Right renal pelvis (tissue), 4 donors: ENCODE measurements around the gene CDH15. TPM values are rescaled to one million over a fixed set of nuclear protein-coding genes. Genes with fewer than 3 reads are reported as not detected.

ENCODE experiments used
- DNase-seq, 4 donors: peaks; one replicate each; pipeline ENCODE4 v3.0.0-alpha.2; 2013; ENCODE audit warnings: low read depth in 4 of 4, low spot score in 3 of 4, missing footprints in 1 of 4
- polyA plus RNA-seq, 4 donors: library from polyadenylated mRNA; unstranded; fragments of 120-200 nt; gene quantifications; one replicate each; pipeline ENCODE4 v1.2.1, GENCODE V29; 2013; ENCODE audit not compliant: insufficient read length in 4 of 4

CDH15 gene
- polyA plus RNA-seq, 4 donors, result 1.6 to 3.1 (median 1.8) TPM

DNA sequence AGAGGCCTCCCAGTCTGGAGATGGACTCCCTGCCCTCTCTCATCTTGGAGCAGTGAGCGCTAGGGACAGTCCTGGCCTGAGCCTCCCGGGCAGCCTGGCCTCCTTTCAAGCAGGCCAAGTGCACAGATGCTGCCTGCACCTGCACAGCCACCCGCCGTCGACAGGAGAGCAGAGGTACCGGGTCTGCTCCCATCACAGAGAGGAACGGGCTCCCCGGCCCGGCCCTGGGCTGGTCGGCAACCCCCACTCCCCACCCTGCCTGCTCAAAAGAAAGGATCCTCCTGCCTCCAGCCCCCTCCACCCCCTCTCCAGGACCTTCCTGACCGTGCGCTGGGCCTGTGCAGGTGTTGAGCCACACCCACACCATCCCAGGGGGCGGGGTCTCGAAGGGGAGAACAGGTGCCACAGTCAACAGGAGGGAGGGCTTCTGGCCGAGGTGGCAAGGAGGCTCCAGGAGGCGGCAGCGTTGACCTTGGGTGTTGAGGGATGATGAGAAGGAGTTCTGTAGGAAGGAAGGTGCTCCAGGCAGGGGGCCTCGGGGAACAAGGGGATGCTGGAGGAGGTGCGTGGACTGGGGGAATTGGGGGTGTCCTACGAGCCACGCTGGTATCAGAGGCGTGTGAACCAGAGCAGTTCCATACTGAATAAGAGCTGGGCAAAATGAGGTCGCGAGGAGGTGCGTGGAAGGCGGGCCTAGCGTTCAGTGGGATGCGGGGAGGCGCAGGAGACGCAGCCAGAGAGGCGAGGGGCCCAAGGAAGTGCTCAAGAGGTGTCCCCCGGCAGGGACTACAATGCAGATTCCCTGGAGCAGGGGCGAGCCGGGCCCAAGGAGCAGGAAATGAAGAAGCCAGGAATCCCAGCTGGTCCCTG lies 967 bp upstream of the CDH15 start:
- DNase-seq, result no peak

DNA sequence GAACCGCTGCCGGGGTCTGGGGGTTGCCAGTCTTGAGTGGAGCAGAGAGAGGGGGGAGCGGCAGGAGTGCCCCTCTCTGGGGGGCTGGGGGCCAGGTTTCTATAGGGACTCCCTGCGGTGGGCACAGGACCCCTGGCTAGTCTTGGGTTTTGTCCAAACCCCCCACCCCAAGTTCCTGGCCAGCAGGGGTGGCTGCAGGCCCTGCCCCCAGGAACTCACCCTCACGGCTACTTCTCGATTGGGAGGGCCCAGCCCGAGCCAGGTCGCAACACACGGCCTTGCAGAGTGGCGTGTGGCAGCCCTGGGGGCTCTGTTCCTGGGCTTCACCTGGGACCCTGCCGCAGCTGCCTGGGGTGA lies 601 bp downstream of the CDH15 start:
- no peak for DNase-seq

DNA sequence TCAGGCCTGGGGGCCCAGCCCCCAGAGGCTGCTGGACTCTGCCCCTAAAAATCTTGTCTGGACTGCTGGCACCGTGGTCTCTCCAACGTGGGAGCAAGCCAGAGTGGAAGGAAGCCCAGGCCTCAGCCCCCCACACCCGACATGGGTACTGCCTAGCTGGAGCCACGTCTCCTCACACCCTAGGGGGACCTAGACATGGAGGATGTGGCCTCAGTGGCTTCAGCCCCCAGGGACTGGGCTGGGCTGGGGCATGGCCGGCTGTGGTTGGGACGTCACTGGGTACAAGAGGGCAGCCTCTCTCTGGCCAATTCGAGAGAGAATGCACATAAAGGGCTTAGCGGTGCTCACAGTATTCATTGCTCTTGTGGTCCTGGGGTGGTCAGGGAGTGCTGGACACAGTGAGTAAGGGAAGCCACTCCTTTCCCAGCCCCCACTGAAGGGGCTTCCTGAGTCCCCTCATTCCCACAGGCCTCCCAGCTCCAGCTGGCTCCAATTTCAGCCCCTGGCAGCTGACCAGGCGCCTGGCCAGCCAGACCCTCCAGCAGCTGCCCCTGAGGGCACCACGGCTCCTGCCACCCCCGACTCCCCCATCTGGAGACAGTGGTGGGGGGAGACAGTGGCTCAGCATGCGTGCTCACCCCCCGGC lies 1.1 kb downstream of the CDH15 start:
- DNase-seq, result no peak

DNA sequence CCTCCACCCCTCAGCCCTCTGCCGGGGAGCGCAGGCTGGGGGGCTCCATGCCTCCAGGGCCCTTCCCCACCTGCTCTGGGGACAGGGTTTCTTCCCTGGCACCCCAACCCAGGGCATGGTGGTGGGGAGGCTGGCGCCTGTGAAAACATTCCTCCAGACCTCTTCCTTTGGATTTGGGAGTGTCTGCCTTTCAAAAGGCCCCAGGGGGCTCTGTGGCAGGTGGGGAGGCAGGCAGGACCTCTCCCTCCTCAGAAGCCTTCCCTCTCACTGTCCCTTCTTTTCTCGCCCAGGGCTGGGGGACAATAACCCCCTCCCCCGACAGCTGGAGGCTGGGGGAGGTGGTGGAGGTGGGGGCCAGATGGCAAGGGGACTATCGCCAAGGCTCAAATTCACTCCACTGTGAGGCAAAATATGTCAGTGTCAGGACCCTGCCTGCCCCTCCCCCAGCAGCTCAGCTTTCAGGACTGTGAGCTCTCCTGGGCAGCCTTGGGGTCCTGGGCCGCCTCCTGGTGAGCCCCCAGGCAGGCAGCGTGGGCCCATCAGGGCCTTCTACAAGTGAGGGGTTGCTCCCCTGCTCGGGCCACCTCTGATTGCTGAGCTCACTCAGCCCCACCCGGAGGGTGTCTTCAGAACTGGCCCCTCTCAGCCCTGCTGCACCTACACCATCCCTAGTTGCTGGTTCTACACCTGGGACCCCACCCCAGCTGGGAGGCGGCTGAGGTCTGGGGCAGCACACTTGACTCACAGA lies 1.8 kb downstream of the CDH15 start:
- no peak for DNase-seq

DNA sequence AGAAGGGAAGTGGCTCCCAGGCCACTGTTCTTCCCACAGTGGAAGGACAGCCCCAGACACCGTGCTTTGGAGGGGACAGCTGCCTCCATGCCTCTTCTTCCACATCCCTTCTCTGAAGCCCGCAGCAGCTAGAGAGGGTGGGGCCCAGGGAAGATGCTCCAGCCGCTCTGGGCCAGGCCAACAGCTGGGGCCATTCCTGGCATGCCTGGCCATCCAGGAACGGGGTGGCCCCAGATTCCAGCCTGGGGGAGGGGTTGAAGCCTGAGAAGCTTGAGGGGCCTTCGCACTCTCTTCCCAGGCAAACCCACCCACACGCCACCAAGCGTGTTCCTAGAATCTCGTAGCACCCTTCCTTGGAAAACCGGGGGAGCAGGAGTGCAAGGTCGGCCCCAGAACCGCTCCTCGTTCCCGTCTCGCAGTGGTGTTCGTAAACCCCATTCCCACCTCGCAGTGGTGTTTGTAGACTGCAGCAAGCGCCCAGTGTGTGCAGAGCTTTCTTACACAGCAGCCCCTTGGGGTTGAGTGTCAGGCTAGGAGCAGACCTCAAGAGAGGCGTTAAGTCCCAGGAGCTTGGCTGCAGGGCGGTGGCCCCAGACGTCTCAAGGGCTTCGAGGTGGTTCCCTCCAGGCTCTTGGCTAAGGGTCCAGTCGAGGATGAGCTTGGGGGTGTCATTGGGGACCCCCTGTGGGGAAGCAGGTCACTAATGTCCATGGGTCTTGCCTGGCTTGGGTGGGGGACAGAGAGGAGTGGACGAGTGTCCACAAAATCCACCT lies 2.7 kb downstream of the CDH15 start:
- DNase-seq, result no peak

DNA sequence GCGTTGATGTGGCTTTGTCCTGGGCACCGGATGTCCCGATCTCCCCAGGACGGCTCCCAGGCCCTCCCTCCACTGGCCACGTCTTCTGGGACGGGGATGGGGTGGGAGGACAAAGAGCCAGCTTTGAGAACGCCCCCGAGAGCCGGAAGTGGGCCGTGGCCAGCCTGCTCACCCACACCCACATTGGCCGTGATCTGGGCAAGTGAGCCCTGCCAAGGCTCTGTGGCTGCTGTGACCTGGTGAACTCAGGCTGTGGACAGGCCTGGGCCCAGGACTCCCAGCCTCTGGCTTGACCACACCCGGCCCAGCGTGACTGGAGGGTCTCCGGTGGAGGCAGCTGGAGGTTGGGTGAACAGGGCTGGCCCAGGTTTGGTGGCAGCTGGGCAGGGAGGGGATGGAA lies 3.3 kb downstream of the CDH15 start:
- DNase-seq, result no peak

DNA sequence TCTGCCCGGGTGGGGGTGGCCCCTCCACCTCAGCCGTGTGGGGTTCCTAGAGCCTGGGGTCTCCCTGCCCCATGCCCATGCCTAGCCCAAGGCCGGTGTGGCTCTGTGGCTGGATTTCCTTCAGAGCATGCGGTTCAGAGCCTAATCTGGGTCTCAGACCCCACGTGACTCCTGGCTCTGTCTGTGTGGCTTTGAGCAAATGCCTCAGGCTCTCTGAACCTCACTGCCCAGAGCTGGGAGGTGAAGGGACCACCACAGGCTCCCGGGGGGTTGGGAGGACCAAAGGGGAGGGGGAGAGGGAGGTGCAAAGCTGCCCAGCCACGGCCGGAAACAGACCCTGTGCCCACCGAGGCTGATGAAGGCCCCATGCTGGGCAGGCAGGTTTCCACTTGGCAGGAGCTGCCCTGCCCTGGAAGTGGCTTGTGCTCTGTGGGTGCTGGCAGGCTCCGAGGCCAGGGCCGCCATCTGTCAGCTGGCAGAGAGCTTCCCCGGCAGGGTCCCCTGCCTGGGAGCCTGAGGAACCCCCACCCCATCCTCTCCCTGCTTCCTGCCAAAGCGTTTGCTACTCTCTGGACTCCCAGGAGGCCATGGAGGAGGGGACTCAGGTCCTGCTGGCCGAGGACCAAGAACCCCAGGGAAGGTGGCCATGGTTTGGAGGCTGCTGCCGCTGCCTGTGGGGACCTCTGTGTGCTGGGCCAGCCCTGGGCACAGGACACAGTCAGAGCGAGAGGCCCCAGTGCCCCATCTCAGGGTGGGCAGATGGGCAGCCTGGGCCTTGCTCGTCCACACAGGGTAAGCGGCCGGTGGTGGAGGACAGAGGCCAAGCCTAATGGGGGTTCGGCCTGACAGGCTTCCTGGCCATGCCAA lies 4.0 kb downstream of the CDH15 start:
- no peak for DNase-seq

DNA sequence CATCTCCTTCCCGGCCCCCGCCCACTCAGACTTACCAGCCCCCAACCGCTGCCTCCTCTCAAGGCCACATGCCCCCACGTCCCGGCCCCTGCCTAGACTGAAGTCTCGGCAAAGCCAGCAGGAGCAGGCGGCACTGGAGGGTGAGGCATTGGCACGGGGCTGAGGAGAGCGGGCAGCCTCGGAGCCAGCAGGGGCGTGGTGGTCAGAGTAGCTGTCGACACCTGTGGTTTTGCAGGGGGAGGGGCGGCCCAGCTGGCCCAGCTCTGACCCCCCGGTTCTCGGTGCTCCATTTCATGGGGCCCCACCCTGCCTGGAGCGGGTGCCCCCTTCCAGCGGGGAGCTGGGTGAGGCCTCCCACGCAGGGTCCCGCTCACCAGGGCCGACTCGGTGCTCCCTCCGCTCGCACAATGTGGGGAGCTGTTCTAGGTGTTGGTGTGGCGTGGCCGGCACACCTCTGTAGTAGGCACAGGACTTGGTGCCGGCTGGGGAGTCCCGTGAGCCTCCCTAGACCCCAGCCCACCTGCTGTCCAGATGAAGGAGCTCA lies 4.7 kb downstream of the CDH15 start:
- no peak for DNase-seq

DNA sequence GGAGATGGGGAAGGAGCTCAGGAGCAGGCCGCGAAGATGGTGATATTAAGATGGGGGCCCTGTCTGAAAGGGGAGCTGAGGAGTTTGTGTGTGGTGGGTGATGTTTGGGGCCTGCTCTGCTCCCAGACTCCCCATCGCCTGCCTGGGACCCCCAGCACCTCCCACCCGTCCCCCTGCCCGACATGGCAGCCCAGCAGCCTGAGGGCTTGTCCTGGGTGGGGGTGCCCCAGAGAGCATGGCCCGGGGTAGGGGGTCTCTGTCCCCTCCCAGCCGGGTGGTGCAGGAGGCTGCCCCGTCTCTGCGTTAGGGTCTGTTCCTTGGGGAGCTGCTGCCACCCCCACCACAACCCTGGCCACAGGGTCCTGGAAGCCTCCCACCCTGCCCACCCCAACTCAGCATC lies 5.2 kb downstream of the CDH15 start:
- no peak for DNase-seq

DNA sequence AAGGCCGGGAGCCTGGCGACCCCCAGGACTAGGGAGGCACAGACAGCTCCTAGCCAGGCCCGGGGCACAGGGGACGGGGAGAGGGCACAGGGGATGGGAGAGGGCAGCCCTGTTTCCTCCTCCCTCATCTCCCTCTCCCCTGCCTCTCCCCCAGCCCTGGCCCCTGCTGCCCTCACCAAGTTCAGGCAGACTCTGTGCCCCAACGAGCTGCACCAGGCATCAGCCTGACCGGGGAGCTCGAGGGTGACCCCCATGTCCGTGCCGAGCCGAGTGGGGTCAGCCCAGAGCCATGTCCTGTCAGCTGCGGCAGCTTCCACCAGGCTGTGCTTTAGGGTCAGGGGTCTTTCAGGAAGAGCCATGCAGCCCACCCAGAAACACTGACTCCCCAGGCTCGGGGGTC lies 6.0 kb downstream of the CDH15 start:
- DNase-seq, result no peak

DNA sequence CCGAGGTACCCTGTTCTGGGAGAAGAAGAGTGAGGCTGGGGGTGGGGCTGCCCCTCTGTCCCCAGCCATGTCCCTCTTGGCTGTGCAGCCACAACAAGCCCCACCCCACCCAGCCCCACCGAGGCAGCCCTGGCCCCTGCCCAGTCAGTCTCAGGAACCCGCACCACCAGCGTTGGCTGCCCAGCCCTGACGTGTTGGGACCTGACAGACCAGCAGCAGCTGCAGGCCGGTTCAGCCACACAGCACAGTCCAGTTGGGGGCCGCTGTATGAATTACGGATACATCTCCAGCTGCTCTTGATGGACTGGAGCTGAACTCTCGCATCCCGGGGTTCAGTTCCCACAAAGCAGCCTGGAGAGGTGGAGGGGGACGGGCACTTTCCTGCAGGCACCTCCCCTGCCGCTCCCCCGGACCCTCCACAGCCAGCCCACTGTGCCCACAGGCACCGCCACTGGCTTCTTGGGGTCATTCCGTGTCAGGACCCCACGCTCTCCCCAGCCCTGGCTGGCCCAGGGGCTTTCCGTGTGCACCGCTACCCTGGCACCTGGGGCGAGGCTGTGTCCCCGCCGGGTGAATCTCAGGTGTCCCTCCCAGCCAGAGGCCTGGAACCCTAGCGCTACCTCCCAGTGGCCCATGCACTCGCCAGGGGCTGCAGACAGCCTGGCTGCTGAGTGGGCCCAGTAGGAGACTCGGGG lies 7.1 kb downstream of the CDH15 start:
- DNase-seq, result no peak

DNA sequence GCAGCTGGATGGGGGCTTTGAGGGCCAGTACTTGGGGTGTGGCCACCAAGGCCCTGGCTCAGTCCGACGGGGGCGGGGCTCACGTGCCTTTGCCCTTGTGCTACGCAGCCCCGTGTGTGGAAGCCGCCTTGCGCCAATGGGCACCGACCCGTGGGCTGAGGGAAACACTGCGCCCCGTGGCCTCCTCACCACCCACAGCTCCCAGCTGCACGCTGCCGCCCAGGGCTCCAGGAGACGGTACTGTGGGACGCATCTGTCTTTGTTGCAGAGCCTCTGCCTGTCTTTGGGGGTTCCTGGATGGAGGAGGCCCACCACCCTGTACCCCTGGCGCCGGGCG lies 7.6 kb downstream of the CDH15 start:
- DNase-seq, result no peak

DNA sequence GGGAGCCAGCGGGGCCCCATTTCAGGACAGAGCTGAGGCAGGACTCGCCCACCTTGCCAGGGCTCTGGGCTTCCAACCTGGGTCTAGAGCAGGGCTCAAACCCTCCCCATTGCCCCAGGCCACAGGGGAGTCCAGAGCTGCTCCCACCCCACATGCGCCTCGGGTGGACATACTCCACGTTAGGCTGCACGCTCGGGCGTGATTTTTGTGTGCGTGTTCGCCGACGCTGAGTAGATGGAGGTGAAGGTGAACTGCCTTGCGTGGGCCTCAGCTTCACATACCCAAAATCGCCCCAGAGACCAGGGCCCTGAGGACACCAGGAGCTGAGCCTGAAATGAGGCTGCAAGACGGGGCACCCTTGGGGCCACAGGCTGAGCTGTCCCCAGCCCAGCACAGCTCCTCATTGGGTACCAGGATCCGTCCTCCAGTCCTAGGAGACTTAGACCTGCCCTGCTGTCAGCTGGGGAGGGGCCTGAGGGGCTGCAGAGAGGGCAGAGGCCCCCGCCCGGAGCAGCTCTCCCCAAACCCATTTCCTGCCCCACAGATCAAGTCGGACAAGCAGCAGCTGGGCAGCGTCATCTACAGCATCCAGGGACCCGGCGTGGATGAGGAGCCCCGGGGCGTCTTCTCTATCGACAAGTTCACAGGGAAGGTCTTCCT lies 8.2 kb downstream of the CDH15 start:
- no peak for DNase-seq

DNA sequence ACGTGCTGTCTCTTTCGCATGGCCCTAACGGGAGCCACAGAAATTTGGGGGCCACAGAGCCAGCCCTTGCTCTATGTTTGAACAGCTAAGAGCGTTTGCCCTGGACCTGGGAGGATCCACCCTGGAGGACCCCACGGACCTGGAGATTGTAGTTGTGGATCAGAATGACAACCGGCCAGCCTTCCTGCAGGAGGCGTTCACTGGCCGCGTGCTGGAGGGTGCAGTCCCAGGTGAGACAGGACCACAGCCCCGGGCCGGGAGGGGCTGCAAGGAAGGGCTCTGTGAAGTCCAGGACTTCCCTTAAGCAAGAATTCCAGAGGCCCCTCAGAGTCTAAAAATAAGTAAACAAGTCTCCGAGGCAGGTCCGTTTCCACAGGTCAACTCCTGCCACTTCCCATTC lies 11.9 kb downstream of the CDH15 start:
- no peak for DNase-seq

DNA sequence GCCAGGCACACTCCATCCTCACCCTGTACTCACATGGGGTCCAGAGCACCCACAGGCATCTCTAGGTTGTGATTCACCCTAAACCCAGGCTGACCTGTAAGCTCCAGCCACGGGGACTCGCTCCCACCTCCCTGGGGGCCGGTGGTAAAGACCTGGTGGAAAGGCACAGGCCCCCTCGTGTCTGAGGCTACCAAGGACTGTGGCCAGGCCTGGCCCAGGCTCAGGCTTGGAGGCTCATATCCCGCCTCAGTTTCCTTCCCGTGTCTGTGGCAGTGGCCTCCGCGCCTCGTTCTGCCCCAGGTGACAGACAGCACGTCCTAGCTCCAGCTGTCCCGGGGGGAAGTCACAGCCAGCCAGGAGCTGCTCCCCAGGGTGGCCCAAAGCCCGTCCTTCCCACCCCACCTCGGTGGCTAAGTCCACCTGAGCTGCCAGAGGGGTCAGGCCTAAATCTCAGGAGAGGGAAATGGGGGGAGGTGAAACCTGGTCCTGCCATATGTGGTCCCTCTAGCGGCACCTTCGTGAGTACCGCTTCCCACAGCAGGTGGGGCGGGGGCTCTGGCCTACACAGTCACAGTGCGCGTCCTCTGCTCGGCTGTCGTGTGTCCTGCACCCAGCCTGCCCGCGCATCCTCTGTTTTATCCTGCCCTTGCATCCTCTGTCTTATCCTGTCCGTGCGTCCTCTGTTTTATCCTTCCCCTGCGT lies 12.6 kb downstream of the CDH15 start:
- DNase-seq, result no peak

DNA sequence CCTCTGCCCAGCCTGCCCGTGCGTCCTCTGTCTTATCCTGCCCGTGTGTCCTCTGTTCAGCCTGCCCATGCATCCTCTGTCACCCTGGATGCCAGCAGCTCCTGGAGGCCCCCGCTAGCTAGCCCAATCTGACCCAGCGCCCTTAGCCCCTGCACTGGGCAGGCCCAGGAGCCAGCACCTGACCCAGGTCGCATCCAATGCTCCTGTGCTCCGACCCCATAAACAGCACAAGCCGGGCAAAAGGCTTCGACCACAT lies 13.1 kb downstream of the CDH15 start:
- no peak for DNase-seq

DNA sequence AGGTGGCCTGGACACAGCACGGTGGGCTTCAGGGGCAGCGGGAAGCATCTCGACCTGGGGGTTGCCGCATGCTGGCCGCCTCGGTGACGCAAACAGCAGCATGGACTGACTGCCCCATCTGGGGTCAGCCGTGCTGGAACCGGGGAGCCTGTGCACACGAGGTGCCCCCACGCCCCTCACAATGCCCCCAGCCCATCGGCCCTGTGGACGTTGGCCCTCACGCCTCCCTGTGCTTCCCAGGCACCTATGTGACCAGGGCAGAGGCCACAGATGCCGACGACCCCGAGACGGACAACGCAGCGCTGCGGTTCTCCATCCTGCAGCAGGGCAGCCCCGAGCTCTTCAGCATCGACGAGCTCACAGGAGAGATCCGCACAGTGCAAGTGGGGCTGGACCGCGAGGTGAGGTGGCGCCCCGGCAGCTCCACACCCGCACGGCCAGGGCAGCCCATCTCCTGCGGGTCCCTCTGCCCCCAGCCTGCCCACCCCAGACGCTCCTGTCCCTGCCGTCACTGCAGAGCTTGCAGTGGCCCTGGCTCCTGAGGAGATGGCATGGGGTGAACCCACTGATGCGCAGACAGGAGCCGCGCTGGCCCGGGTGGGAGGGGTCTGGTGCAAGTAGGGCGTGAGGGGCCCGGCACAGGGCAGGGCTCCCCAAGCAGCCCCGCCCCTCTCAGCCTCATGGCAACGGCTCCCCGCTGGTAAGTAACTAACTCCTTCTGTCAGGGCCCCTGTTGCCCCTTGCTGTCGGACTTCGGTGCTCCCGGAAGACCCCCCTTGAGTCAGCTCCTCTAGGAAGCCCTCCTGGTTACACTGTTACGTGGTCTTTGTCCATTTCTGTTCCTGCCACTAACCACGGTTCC lies 13.6 kb downstream of the CDH15 start:
- no peak for DNase-seq
